ENCODE results near the gene ILF2. TPM values are rescaled to one million over a fixed set of nuclear protein-coding genes. Genes with fewer than 3 reads are reported as not detected.

The ILF2 gene
- total RNA-seq, 3 donors from 2014 or later (not counting 1 experiment from before 2014, with no cell fraction given), result 97.6 to 134 (median 110) TPM

DNA sequence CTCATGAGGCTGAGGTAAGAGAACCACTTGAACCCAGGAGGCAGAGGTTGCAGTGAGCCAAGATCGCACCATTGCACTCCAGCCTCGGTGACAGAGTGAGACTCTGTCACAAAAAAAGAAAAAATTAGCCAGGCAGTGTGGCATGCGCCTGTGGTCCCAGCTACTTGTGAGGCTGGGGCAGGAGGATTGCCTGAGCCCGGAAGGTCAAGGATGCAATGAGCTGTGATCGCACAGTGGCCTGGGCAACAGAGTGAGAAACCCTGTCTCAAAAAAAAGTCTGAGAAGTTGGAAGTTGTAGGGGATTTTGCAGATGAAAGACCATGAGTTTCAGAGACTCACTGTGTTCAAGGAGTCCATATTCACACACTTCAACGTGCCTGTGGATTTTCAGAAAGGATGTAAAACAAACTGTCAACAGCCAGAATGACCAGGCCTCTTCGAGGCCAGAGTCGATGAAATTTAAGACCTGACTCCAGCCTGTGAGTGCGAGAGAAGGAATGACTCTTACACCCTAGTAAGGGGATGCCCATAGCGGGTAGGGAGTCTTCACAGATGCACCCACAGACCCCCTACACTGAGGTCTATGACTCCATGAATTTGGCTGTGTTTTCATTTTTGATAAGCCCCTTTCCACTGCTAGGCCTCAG lies 45.7 kb downstream of the ILF2 start:
- no peaks in the 10 kb centered on the region for H3K9me3 Mint-ChIP-seq
- peaks cover 8 to 10% of the 10 kb centered on the region in 2 donors for H3K4me1 Mint-ChIP-seq
- ATAC-seq, result no peak
- TF ChIP-seq, protein P1, sequence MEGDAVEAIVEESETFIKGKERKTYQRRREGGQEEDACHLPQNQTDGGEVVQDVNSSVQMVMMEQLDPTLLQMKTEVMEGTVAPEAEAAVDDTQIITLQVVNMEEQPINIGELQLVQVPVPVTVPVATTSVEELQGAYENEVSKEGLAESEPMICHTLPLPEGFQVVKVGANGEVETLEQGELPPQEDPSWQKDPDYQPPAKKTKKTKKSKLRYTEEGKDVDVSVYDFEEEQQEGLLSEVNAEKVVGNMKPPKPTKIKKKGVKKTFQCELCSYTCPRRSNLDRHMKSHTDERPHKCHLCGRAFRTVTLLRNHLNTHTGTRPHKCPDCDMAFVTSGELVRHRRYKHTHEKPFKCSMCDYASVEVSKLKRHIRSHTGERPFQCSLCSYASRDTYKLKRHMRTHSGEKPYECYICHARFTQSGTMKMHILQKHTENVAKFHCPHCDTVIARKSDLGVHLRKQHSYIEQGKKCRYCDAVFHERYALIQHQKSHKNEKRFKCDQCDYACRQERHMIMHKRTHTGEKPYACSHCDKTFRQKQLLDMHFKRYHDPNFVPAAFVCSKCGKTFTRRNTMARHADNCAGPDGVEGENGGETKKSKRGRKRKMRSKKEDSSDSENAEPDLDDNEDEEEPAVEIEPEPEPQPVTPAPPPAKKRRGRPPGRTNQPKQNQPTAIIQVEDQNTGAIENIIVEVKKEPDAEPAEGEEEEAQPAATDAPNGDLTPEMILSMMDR (IDR thresholded peaks at IDR 0.05), result no peak
- peaks cover 6 to 8% of the 10 kb centered on the region in 2 donors for H3K27me3 Mint-ChIP-seq (ENCODE audit: low read depth in 2 of 2)
- intact Hi-C loops (cut with micrococcal nuclease), result no loop called here
- Histone ChIP-seq H3K4me3 (ENCODE audit: low read length) (no peak overlapping the region), H3K27ac (ENCODE audit: low read length) (no peak overlapping the region), H3K4me1 (ENCODE audit: control insufficient read depth, insufficient read depth, low read length) (peaks cover 19% of the 10 kb centered on the region), H3K9me3 (ENCODE audit: control insufficient read depth, insufficient read depth, low read length) (no peaks in the 10 kb centered on the region), H3K27me3 (ENCODE audit: control insufficient read depth, insufficient read depth, low read length) (no peaks in the 10 kb centered on the region), H3K36me3 (ENCODE audit: control insufficient read depth, insufficient read depth, low read length) (no peaks in the 10 kb centered on the region)
- no peak for DNase-seq
- no peak overlapping the region for H3K27ac Mint-ChIP-seq
- WGBS (ENCODE audit: insufficient coverage), result 94% methylated on average over 10 of the region's 10 CpGs
- no peak overlapping the region for H3K4me3 Mint-ChIP-seq
- H3K36me3 Mint-ChIP-seq, result no peaks in the 10 kb centered on the region

- H3K27me3 Mint-ChIP-seq (ENCODE audit: low read depth in 2 of 2), result peaks cover 6 to 8% of the 10 kb centered on the region in 2 donors
- 81% methylated on average over 7 of the region's 7 CpGs for WGBS (ENCODE audit: insufficient coverage)
- Histone ChIP-seq H3K4me3 (ENCODE audit: low read length) (no peak overlapping the region), H3K27ac (ENCODE audit: low read length) (no peak overlapping the region), H3K9me3 (ENCODE audit: control insufficient read depth, insufficient read depth, low read length) (no peaks in the 10 kb centered on the region), H3K27me3 (ENCODE audit: control insufficient read depth, insufficient read depth, low read length) (no peaks in the 10 kb centered on the region), H3K4me1 (ENCODE audit: control insufficient read depth, insufficient read depth, low read length) (peaks cover 19% of the 10 kb centered on the region), H3K36me3 (ENCODE audit: control insufficient read depth, insufficient read depth, low read length) (no peaks in the 10 kb centered on the region)
- no peaks in the 10 kb centered on the region for H3K36me3 Mint-ChIP-seq
- no peak for DNase-seq
- peaks cover 8 to 10% of the 10 kb centered on the region in 2 donors for H3K4me1 Mint-ChIP-seq
- no peak for ATAC-seq
- no peaks in the 10 kb centered on the region for H3K9me3 Mint-ChIP-seq
- TF ChIP-seq, protein P1 (IDR thresholded peaks at IDR 0.05), result no peak
- no peak overlapping the region for H3K27ac Mint-ChIP-seq
- intact Hi-C loops (cut with micrococcal nuclease), result no loop called here
- H3K4me3 Mint-ChIP-seq, result no peak overlapping the region
Observed at GRCh38 chr1:153623101-153623500, 47.7 kb downstream of the ILF2 start.

DNA sequence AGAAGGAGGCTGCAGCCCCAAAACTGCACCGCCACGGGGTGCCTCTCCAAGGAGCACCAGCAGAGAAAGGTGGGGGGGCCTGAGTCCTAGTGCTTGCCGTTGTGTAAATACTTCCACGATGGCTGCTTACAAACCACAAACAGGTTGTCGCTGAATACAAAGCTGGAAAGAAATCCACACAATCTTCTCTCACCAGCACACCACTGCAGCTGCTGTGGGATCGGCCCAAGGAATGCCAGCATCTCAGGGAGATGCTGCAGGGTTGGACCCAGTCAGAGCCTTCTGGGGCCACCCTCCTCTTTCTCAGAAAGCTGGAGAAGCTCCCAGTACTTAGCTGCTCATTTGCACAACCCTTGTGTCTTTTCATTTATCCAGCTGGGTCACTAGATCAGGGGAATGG lies 51.6 kb downstream of the ILF2 start:
- ATAC-seq (no peak), DNase-seq (no peak)
- H3K4me1 ChIP-seq (ENCODE audit: control insufficient read depth, insufficient read depth, low read length), result peaks cover 8% of the 10 kb centered on the region
- no peaks in the 10 kb centered on the region for H3K36me3 ChIP-seq (ENCODE audit: control insufficient read depth, insufficient read depth, low read length)
- H3K27ac Mint-ChIP-seq, result no peak overlapping the region
- H3K27ac ChIP-seq (ENCODE audit: low read length), result no peak overlapping the region
- no peaks in the 10 kb centered on the region for H3K27me3 ChIP-seq (ENCODE audit: control insufficient read depth, insufficient read depth, low read length)
- intact Hi-C loops (cut with micrococcal nuclease), result no loop called here
- H3K4me1 Mint-ChIP-seq, result peaks cover 0 to 7% of the 10 kb centered on the region in 2 donors
- H3K4me3 ChIP-seq (ENCODE audit: low read length), result no peak overlapping the region
- TF ChIP-seq, protein P1 (IDR thresholded peaks at IDR 0.05), result no peak
- H3K4me3 Mint-ChIP-seq, result no peak overlapping the region
- 94% methylated on average over 6 of the region's 6 CpGs for WGBS (ENCODE audit: insufficient coverage)
- H3K9me3 Mint-ChIP-seq, result no peaks in the 10 kb centered on the region
- no peaks in the 10 kb centered on the region for H3K9me3 ChIP-seq (ENCODE audit: control insufficient read depth, insufficient read depth, low read length)
- no peaks in the 10 kb centered on the region for H3K36me3 Mint-ChIP-seq
- no peaks in the 10 kb centered on the region for H3K27me3 Mint-ChIP-seq (ENCODE audit: low read depth in 2 of 2)

DNA sequence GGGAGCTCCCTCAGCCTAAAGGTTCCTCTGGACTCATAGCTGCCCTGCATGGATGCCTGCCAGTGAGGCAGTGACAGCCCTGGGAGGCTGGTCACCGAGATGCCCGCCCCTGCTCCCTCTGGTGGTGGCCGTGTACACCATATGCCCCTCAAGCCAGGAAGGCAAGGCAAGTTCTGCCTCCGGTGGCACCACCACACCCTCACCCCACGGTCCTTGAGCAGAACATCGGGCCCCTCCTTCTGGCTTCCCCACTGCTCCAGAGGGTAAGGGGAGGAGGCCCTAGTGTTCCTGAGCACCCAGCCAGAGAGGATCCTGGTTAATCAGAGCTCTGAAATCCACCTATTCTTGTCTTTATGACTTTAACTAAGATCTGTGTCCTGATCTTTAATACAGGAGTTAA lies 53.1 kb downstream of the ILF2 start:
- Histone ChIP-seq H3K27me3 (ENCODE audit: control insufficient read depth, insufficient read depth, low read length) (no peaks in the 10 kb centered on the region), H3K36me3 (ENCODE audit: control insufficient read depth, insufficient read depth, low read length) (no peaks in the 10 kb centered on the region), H3K4me1 (ENCODE audit: control insufficient read depth, insufficient read depth, low read length) (peaks cover 8% of the 10 kb centered on the region), H3K9me3 (ENCODE audit: control insufficient read depth, insufficient read depth, low read length) (no peaks in the 10 kb centered on the region), H3K4me3 (ENCODE audit: low read length) (no peak overlapping the region), H3K27ac (ENCODE audit: low read length) (no peak overlapping the region)
- Mint-ChIP-seq H3K4me1 (peaks cover 0 to 7% of the 10 kb centered on the region in 2 donors), H3K9me3 (no peaks in the 10 kb centered on the region), H3K4me3 (no peak overlapping the region), H3K36me3 (no peaks in the 10 kb centered on the region), H3K27ac (peak overlapping the region in 1 of 2 donors; percentile 53), H3K27me3 (ENCODE audit: low read depth in 2 of 2) (no peaks in the 10 kb centered on the region)
- TF ChIP-seq, protein P1 (IDR thresholded peaks at IDR 0.05), result peak; percentile 62
- 6% methylated on average over 3 of the region's 6 CpGs for WGBS (ENCODE audit: insufficient coverage)
- ATAC-seq (peak; percentile 82 to 97 (median 96)), DNase-seq (peak; percentile 67 to 71)
- intact Hi-C loops (cut with micrococcal nuclease), result loop anchor here (1.0 kb wide), 1 partner anchor 106 kb away; no protein-coding TSS in a partner anchor

Data from natural killer cell (primary cell).